ENCODE data around the gene MSRB3.

- TF ChIP-seq CTCF (IDR thresholded peaks at IDR 0.05) (no peak), USF1 (CRISPR knock-in tag; IDR thresholded peaks at IDR 0.05) (no peak), ESRRA (CRISPR knock-in tag; IDR thresholded peaks at IDR 0.05; ENCODE audit: borderline replicate concordance) (no peak), ZBTB43 (CRISPR knock-in tag; IDR thresholded peaks at IDR 0.05) (no peak), ATF2 (CRISPR knock-in tag; IDR thresholded peaks at IDR 0.05; ENCODE audit: borderline replicate concordance, low read depth) (no peak), USF2 (CRISPR knock-in tag; IDR thresholded peaks at IDR 0.05) (no peak), JUN (CRISPR knock-in tag; IDR thresholded peaks at IDR 0.05) (no peak), STAT6 (CRISPR knock-in tag; conservative IDR thresholded peaks at IDR 0.05; ENCODE audit: low read depth) (no peak), CREB1 (CRISPR knock-in tag; IDR thresholded peaks at IDR 0.05) (no peak), MXD4 (CRISPR knock-in tag; IDR thresholded peaks at IDR 0.05; ENCODE audit: borderline replicate concordance) (no peak), ZNF512 (CRISPR knock-in tag; IDR thresholded peaks at IDR 0.05; ENCODE audit: borderline replicate concordance) (no peak)
These were observed 26.0 kb upstream of the MSRB3 start for GRCh38 chr12:65252515-65252914.
